Measurements from ENCODE around the gene RIPPLY2.

The RIPPLY2 gene

GRCh38 chr6:83859410-83860358 lies 6.5 kb downstream of the RIPPLY2 start, which contains the start of gene CYB5R4:
TSS of gene CYB5R4 (plus strand) at chr6:83859689. CDS start at chr6:83859783, 94 bp downstream.
- Histone ChIP-seq H3K4me1 (ENCODE audit: control insufficient read depth in 1 of 2, insufficient read depth in 2 of 2, low read length in 2 of 2) (no peaks in the 10 kb centered on the region), H3K27me3 (ENCODE audit: insufficient read depth, low read length) (peaks cover 4% of the 10 kb centered on the region), H3K4me3 (ENCODE audit: low read depth, low read length) (peak within 1 kb of the TSS; percentile 91), H4K91ac (ENCODE audit: low read depth, low read length) (peak within 1 kb of the TSS; percentile 29), H2BK120ac (ENCODE audit: insufficient read depth, low read length, poor library complexity) (no peak within 1 kb of the TSS), H3K27ac (ENCODE audit: low read depth, low read length) (no peak within 1 kb of the TSS), H3K9me3 (ENCODE audit: insufficient read depth, low read depth, low read length) (no peaks in the 10 kb centered on the region), H3K9ac (ENCODE audit: low read length) (peak within 1 kb of the TSS; percentile 89), H3K4ac (ENCODE audit: low read depth, low read length) (peak within 1 kb of the TSS; percentile 18), H2AK5ac (ENCODE audit: low read length) (no peak within 1 kb of the TSS), H2AFZ (ENCODE audit: insufficient read depth, low read length, poor library complexity) (peak within 1 kb of the TSS; percentile 21), H3K23ac (ENCODE audit: low read length) (no peak within 1 kb of the TSS), H3K79me1 (ENCODE audit: low read length) (no peaks in the 10 kb centered on the region), H2BK12ac (ENCODE audit: low read length) (no peak within 1 kb of the TSS), H3K14ac (ENCODE audit: low read length) (peak within 1 kb of the TSS; percentile 30), H3K18ac (ENCODE audit: low read length) (no peak within 1 kb of the TSS), H2BK5ac (ENCODE audit: low read depth, low read length, poor library complexity) (no peak within 1 kb of the TSS), H3K4me2 (ENCODE audit: low read length) (peak within 1 kb of the TSS; percentile 73), H4K8ac (ENCODE audit: low read depth, low read length) (peak within 1 kb of the TSS; percentile 64), H3K36me3 (ENCODE audit: control insufficient read depth in 1 of 2, insufficient read depth in 2 of 2, low read length in 2 of 2) (no peaks in the 10 kb centered on the region), H3K79me2 (ENCODE audit: control insufficient read depth, insufficient read depth, low read length, poor library complexity) (peaks cover 1% of the 10 kb centered on the region), H4K12ac (ENCODE audit: low read depth, low read length) (no peak within 1 kb of the TSS)
- DNase-seq: peak; percentile 96 to 98
- WGBS (ENCODE audit: extremely low coverage, insufficient coverage, insufficient read length): no CpG with 5 or more reads among the region's 53 CpGs

- Histone ChIP-seq H4K8ac (ENCODE audit: low read depth, low read length) (no peak overlapping the region), H3K4me3 (ENCODE audit: low read depth, low read length) (peak overlapping the region; percentile 91), H3K36me3 (ENCODE audit: control insufficient read depth in 1 of 2, insufficient read depth in 2 of 2, low read length in 2 of 2) (no peaks in the 10 kb centered on the region), H3K27me3 (ENCODE audit: insufficient read depth, low read length) (no peaks in the 10 kb centered on the region), H3K4me1 (ENCODE audit: control insufficient read depth in 1 of 2, insufficient read depth in 2 of 2, low read length in 2 of 2) (no peaks in the 10 kb centered on the region), H3K9ac (ENCODE audit: low read length) (peak overlapping the region; percentile 89), H2AK5ac (ENCODE audit: low read length) (no peak overlapping the region), H2BK12ac (ENCODE audit: low read length) (no peak overlapping the region), H2BK5ac (ENCODE audit: low read depth, low read length, poor library complexity) (no peak overlapping the region), H2BK120ac (ENCODE audit: insufficient read depth, low read length, poor library complexity) (no peak overlapping the region), H3K79me1 (ENCODE audit: low read length) (no peaks in the 10 kb centered on the region), H4K91ac (ENCODE audit: low read depth, low read length) (no peak overlapping the region), H3K23ac (ENCODE audit: low read length) (no peak overlapping the region), H2AFZ (ENCODE audit: insufficient read depth, low read length, poor library complexity) (peak overlapping the region; percentile 21), H3K79me2 (ENCODE audit: control insufficient read depth, insufficient read depth, low read length, poor library complexity) (peaks cover 1% of the 10 kb centered on the region), H3K4me2 (ENCODE audit: low read length) (peak overlapping the region; percentile 73), H3K14ac (ENCODE audit: low read length) (no peak overlapping the region), H3K9me3 (ENCODE audit: insufficient read depth, low read depth, low read length) (no peaks in the 10 kb centered on the region), H3K27ac (ENCODE audit: low read depth, low read length) (no peak overlapping the region), H4K12ac (ENCODE audit: low read depth, low read length) (no peak overlapping the region), H3K4ac (ENCODE audit: low read depth, low read length) (no peak overlapping the region), H3K18ac (ENCODE audit: low read length) (no peak overlapping the region)
- WGBS (ENCODE audit: extremely low coverage, insufficient coverage, insufficient read length): no CpG with 5 or more reads among the region's 7 CpGs
- no peak for DNase-seq
These were observed 7.2 kb downstream of the RIPPLY2 start for GRCh38 chr6:83860359-83860755.

GRCh38 chr6:83860782-83861495 lies 7.8 kb downstream of the RIPPLY2 start:
- 100% methylated on average over 1 of the region's 8 CpGs for WGBS (ENCODE audit: extremely low coverage, insufficient coverage, insufficient read length)
- H2BK5ac ChIP-seq (ENCODE audit: low read depth, low read length, poor library complexity): no peak overlapping the region
- no peak overlapping the region for H2BK12ac ChIP-seq (ENCODE audit: low read length)
- no peak overlapping the region for H4K8ac ChIP-seq (ENCODE audit: low read depth, low read length)
- no peaks in the 10 kb centered on the region for H3K27me3 ChIP-seq (ENCODE audit: insufficient read depth, low read length)
- H4K12ac ChIP-seq (ENCODE audit: low read depth, low read length): no peak overlapping the region
- no peak overlapping the region for H4K91ac ChIP-seq (ENCODE audit: low read depth, low read length)
- H2AFZ ChIP-seq (ENCODE audit: insufficient read depth, low read length, poor library complexity): no peak overlapping the region
- H3K4me1 ChIP-seq (ENCODE audit: control insufficient read depth in 1 of 2, insufficient read depth in 2 of 2, low read length in 2 of 2): no peaks in the 10 kb centered on the region
- H3K4me3 ChIP-seq (ENCODE audit: low read depth, low read length): no peak overlapping the region
- no peak overlapping the region for H3K14ac ChIP-seq (ENCODE audit: low read length)
- peaks cover 1% of the 10 kb centered on the region for H3K79me2 ChIP-seq (ENCODE audit: control insufficient read depth, insufficient read depth, low read length, poor library complexity)
- H3K27ac ChIP-seq (ENCODE audit: low read depth, low read length): no peak overlapping the region
- H2AK5ac ChIP-seq (ENCODE audit: low read length): no peak overlapping the region
- no peak overlapping the region for H3K18ac ChIP-seq (ENCODE audit: low read length)
- H3K4ac ChIP-seq (ENCODE audit: low read depth, low read length): no peak overlapping the region
- H3K4me2 ChIP-seq (ENCODE audit: low read length): peak overlapping the region; percentile 32
- H2BK120ac ChIP-seq (ENCODE audit: insufficient read depth, low read length, poor library complexity): no peak overlapping the region
- no peak overlapping the region for H3K9ac ChIP-seq (ENCODE audit: low read length)
- no peaks in the 10 kb centered on the region for H3K79me1 ChIP-seq (ENCODE audit: low read length)
- no peak overlapping the region for H3K23ac ChIP-seq (ENCODE audit: low read length)
- no peaks in the 10 kb centered on the region for H3K9me3 ChIP-seq (ENCODE audit: insufficient read depth, low read depth, low read length)
- DNase-seq: no peak
- H3K36me3 ChIP-seq (ENCODE audit: control insufficient read depth in 1 of 2, insufficient read depth in 2 of 2, low read length in 2 of 2): no peaks in the 10 kb centered on the region

GRCh38 chr6:83862776-83863471 lies 9.8 kb downstream of the RIPPLY2 start:
- H3K4me3 ChIP-seq (ENCODE audit: low read depth, low read length): no peak overlapping the region
- no peak overlapping the region for H4K91ac ChIP-seq (ENCODE audit: low read depth, low read length)
- H2AFZ ChIP-seq (ENCODE audit: insufficient read depth, low read length, poor library complexity): no peak overlapping the region
- H3K23ac ChIP-seq (ENCODE audit: low read length): no peak overlapping the region
- DNase-seq: no peak
- no peaks in the 10 kb centered on the region for H3K4me1 ChIP-seq (ENCODE audit: control insufficient read depth in 1 of 2, insufficient read depth in 2 of 2, low read length in 2 of 2)
- no peak overlapping the region for H3K14ac ChIP-seq (ENCODE audit: low read length)
- no peak overlapping the region for H2BK5ac ChIP-seq (ENCODE audit: low read depth, low read length, poor library complexity)
- no peak overlapping the region for H4K8ac ChIP-seq (ENCODE audit: low read depth, low read length)
- WGBS (ENCODE audit: extremely low coverage, insufficient coverage, insufficient read length): no CpG with 5 or more reads among the region's 4 CpGs
- no peak overlapping the region for H2AK5ac ChIP-seq (ENCODE audit: low read length)
- no peak overlapping the region for H2BK12ac ChIP-seq (ENCODE audit: low read length)
- H3K18ac ChIP-seq (ENCODE audit: low read length): no peak overlapping the region
- no peak overlapping the region for H4K12ac ChIP-seq (ENCODE audit: low read depth, low read length)
- no peak overlapping the region for H3K4ac ChIP-seq (ENCODE audit: low read depth, low read length)
- H3K79me2 ChIP-seq (ENCODE audit: control insufficient read depth, insufficient read depth, low read length, poor library complexity): peaks cover 1% of the 10 kb centered on the region
- H3K9ac ChIP-seq (ENCODE audit: low read length): no peak overlapping the region
- H2BK120ac ChIP-seq (ENCODE audit: insufficient read depth, low read length, poor library complexity): no peak overlapping the region
- no peaks in the 10 kb centered on the region for H3K79me1 ChIP-seq (ENCODE audit: low read length)
- H3K36me3 ChIP-seq (ENCODE audit: control insufficient read depth in 1 of 2, insufficient read depth in 2 of 2, low read length in 2 of 2): peaks cover 3 to 4% of the 10 kb centered on the region in 2 experiments
- peaks cover 3% of the 10 kb centered on the region for H3K9me3 ChIP-seq (ENCODE audit: insufficient read depth, low read depth, low read length)
- no peaks in the 10 kb centered on the region for H3K27me3 ChIP-seq (ENCODE audit: insufficient read depth, low read length)
- no peak overlapping the region for H3K4me2 ChIP-seq (ENCODE audit: low read length)
- H3K27ac ChIP-seq (ENCODE audit: low read depth, low read length): no peak overlapping the region

Measured in trophoblast cell (in vitro differentiated cells and primary cell).